Stimulated activated CD8-positive, alpha-beta memory T cell treated with anti-CD3 and anti-CD28 coated beads, Interleukin-4, amount 100 ng/mL, for 24 hours (primary cell): ENCODE results near the gene TCERG1L.
"Not testable (repeated sequence)": the region's sequence is repeated elsewhere in the genome, so short reads cannot be mapped to it uniquely, and the experiment has no call there.

ENCODE experiments used
- DNase-seq: peaks from one replicate; pipeline ENCODE4 v3.0.0-alpha.2; 2020; ENCODE audit warnings: low read depth

Gene TCERG1L

DNA sequence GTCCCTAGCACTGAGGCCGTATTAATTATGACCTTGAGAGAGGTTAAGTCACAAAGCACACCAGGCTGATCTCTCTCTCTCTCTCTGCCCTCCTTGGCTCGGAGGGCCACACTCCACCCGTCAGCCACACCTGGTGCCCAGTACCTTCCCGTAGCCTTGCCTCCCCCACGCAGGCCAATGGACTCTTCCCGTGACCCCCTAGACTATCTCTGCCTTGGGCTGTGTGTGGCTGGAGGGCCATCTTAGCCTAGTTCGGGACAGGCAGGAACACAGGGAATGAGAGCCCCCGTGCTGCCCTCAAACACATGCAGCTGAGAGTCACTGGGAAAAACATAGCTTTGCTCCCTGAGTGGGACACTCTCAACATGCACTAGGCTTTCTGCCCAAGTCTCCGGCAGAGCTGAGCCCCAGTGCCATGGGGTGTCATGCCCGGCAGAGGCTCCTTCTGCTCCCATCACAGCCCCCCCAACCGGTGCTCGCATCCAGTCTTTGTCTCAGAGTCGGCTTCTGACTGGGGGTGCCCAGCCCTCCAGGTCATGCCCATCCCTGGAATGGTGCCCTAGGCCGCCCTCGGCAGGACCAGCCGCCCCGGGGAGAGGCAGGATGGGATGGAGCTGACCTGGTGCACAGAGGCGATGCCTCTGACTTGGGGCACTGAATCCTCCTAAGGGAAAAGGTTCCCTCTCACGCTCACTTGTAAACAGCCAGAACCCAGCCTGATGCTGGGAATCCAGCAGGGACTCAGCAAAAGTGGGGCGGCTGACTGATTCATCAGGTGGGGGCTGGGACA, 63.0 kb downstream of the TCERG1L start:
- no peak for DNase-seq

DNA sequence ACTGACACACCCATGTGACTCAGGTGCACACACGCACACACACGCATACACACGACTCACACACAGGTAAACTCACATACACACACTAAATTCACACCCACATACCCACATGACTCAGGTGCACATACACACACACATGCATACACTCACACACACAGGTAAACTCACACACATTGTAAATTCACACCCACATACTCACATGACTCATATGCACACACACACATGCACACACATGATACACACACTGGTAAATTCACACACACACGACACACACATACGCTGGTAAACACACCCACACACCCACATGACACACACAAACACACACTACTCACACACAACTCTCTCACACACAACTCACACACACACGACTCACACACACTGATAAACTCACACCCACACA, 63.6 kb downstream of the TCERG1L start:
- no peak for DNase-seq

DNA sequence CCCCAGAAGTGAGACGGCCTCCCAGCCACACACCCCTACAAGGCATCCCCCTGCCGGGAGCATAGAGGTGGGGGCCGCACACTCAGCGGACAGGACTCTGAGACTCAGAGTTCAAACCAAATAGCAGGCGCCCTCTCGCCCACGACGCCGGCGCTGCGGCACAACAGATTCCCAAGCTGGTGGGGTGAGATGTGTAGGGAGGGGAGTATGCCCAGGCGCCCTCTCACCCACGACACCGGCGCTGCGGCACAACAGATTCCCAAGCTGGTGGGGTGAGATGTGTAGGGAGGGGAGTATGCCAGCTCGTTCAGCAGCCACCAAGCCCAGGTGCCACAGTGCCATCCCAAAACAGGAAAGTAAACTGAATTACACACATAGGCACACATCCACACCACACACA, 64.7 kb downstream of the TCERG1L start:
- DNase-seq: no peak

DNA sequence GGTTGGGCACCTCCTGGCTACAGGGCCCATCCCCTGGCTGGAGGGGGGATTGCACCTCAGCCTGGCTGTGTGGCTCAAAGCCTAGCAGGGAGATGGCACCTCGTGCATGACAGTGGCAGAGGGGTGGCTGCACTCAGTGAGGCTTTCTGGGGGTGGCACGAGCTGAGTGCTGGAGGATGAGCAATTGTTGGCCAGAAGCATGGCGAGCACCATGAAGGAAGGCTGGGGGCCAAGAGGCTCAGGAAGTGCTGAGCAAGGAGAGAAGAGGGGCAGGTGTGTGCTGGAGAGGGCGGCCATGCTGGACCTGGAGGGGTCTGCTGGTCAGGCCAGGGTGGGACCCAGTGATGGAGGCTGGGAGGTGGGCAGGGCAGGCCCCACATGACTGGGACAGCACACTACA, 65.4 kb downstream of the TCERG1L start:
- DNase-seq: no peak

DNA sequence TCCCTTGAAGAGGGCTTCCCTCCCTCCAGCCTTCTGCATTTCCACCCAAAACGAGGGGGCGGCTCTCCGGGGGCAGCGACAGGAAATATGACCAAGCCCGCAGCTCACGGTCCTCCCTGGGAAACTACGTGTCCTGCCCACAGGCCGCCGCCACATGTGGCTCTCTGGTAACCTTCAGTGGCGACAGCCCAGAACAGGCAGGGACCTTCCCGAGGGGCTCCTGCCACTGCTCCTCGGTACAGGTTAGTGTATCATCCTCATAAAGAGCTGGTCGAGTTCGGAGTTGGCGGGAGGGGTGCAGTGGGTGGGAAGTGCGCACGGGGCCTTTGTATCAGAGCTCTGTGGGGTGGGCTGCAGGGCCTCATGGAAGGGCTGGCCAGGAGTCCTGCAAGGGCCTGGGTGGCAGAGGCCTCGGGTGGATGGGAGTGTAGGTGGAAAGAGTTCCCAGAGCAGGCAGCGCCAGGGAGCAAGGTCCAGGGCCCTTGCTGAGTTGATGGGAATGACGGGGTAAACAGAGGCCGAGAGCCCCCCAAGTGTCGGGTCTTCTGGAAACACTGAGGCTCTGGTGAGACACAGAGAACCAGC, 66.0 kb downstream of the TCERG1L start:
- DNase-seq: no peak

DNA sequence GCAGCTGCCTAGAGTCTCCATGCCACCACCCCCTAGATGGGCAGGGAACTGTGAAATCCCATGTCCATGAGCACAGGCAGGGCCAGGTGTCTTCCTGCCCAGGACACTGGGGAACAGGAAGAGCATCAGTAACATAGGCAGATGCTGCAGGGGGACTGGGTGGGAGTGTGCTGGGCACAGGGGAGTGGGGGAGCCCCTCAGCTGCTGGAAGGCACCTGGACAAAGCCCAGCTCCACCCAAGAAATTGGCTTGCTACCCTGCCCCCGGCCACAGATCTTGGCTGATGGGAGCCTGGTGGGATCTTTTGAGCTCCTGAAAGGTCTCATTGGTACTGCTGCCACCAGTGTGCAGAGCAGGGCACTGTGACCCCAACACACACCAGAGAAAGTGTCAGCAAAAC, 66.7 kb downstream of the TCERG1L start:
- DNase-seq: no peak

DNA sequence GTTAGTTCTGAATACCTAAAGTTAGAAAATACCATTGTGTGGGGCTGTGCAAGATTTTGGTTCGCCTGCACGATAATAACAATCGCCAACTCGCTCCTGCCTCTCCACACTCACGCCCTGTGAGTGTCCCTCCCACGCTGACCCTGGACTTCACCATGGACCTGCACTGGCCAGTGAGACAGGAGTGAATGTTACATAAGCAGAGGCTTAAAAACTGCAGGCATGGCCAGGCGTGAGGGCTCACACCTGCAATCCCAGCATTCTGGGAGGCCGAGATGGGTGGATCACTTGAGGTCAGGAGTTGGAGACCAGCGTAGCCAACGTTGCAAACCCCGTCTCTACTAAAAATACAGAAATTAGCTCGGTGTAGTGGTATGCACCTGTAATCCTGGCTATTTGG, 68.4 kb downstream of the TCERG1L start:
- no peak for DNase-seq

DNA sequence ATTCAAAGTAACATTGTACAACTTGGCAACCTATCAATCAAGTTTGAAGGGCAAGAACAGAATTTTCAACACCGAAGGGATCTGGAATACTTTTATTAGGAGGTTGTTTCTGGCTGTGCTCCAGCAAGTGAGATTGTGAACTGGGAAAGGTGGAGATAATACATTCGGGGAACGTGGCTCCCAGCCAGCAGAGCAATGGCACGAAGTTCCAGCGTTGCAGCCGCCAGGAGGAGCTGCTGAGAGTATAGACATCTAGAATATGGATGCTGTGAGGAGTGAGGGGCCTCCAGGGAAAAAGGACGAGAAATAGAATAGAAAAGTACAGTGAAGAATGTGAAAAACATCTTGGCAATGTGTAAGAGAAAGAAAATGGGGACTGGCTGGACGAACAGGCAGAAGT, 69.5 kb downstream of the TCERG1L start:
- DNase-seq: no peak

DNA sequence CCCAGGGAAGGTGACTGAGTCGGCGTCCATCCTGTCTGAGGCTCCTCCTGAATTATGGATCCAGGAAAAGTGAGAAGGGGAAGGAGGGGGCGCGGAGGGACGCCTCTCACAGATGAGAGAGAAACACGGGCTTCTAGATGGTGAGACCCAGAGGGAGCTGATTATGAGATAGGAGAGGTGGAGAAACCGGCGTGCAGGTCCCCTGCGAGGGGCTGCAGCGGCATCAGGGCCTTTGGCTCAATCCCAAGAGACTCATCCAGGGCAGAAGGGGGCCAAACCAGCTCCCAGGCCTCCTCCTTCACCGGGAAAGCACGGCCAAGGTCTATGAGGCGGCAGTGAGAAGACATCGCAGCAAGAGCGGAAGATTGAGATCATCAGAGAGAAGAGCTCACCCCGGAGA, 70.8 kb downstream of the TCERG1L start:
- DNase-seq: no peak

DNA sequence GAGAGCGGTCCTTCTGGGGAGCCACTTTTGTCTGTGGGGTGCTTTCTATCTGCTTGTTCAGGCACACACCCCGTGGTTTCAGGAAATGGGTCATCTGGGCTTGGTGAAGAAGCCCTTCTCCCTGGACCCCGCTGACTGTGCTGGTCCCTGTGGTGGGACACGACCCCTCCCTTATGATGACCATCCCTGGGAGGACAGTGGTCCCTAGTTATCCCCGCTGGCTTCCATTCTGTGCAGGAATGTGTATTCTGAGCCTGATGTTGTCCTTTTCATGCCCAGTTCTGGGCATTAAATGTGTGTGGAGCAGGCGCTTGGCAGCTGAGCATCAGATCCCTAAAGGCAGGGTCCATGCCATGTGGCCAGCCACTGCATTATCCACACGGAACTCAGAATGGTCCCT, 71.6 kb downstream of the TCERG1L start:
- no peak for DNase-seq

DNA sequence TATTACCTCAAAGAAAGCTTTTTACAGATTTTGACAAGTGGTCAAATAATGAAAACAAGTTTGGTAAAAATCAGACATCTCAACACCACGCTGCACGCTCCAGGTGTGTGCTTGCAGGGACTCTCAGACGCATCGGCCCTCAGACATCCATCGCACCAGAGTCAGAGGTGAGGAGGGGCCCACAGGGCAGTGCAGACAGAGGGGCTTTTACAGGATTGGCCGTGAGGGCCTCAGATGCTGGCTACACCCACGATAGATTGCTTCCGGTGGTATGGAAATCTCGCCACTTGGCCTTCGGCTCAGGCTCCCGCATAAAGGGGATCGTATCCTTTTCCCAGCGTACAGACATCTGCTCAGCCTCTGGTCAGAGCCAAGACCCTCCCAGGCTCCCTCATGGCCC, 72.1 kb downstream of the TCERG1L start:
- no peak for DNase-seq

DNA sequence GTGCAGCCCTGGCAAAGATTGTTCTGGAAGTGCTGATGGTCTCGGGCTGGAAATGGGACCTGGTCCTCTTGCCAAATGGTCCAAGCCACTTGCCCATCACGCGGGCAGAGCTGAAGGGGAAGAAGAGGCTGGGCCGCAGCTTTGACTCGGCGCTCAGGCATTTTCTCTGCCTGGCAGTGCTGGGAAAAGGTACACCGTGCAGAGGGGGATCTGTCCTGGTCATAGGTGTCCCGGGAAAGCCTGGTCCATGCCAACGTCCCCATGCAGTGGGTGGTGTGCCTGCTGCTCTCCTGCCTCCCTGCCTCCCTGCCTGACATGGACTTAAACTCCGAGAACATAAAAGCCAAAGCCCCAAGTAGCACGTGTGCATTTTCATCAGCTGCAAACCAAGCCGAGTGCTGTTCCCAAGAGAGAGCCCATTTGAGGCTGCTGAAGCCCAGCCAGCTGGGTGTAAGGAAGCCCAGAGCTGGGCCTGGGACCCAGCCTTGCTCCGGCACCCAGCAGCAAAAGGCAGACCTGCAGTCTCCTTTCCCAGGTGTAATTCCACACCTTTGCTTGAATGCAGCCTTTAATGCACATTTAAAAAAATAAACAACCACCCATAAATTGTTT, 72.7 kb downstream of the TCERG1L start:
- no peak for DNase-seq

DNA sequence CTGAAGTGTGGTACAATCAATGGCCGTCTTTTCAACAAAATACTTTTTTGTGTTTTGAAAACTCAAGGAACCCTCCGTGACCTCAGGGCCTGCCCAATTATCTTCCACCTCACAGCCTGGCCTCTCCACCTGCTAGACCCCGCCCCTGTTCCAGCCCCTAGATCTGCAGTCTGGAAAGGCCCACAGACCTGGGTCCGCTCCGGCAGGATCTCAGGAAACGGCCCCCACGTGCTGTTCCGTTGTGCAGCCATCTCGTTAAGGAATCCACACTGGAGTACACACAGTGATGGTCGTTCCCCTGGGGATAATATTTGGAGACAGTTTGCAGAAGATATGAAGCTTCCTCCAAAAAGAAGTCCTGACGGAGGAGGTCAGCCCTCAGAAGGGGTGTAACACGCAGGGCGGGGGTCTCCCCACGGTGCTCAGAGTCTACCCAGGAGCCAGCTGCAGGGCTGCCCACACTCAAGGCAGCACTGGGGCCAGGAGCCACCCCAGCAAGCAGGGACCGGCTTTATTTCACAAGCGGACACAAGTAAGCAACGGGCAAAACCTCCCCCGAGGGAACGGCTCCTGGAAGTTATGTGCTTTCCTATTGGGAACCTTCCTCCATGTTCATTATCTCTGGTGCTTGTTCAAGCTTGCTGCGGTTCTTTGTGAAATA, 73.4 kb downstream of the TCERG1L start:
- DNase-seq: no peak

DNA sequence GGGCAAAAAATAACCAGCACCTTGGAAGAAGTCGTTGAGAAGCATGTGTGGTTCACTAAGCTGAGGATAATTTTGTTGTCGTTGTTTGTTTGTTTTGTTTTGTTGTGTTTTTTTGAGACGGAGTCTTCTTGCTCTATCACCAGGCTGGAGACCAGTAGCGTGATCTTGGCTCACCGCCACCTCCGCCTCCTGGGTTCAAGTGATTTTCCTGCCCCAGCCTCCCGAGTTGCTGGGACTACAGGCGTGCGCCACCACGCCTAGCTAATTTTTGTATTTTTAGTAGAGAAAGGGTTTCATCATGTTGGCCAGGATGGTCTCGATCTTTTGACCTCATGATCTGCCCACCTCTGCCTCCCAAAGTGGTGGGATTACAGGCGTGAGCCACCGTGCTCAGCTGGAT, 76.9 kb downstream of the TCERG1L start:
- DNase-seq: not testable (repeated sequence)

DNA sequence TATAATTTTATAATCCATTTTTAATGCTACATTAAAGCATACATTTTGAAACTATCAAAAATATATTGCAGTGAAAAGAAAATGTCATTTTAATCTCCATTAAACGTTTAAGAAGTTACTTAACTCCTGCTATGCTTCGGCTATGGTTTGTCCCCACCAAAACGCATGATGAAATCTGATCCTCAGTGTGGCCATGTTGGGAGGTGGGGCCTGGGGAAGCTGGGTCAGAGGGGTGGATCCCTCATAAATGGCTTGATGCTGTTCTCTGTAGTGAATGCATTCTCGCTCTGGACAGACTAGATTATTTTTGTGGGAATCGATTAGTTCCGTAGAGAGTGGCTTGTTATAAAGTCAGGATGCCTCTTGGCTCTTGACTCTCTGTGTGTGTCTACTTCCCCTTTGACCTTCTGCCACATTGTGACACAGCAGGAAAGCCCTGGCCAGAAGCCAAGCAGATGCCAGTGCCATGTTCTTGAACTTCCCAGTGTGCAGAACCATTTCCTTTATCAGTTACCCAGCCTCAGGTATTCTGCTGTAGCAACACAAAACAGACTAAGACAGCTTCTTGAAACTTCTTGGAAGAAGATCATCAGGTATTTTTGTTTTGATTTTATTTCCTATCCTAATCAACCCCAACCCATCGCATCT, 77.8 kb downstream of the TCERG1L start:
- DNase-seq: no peak

DNA sequence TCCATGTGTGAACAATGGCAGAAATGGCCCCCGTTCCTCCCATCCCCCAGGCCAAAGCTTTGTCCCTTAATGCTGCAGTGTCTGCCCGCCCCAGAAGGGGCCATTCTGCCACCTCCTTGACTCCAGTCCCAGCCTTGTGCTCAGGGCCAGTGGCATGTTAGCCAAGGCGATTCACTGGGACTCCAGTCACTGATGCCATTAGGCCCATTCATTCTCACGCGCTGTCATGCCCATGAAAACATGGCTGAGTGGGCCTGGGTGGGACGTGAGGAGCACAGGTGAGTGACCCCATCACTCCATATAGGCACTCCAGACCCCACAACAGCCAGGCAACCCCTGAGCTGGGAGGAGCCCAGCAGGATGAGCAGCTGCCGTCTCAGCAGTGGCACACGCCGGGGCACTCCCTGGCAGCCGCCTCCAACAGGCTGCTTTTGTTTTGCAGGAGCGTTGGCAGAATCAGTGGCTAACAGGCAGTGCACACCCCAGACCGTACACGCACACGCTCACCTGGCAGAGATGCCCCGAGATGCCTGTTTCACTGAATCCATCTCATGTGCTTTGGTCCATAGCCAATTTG, 79.5 kb downstream of the TCERG1L start:
- DNase-seq: no peak

DNA sequence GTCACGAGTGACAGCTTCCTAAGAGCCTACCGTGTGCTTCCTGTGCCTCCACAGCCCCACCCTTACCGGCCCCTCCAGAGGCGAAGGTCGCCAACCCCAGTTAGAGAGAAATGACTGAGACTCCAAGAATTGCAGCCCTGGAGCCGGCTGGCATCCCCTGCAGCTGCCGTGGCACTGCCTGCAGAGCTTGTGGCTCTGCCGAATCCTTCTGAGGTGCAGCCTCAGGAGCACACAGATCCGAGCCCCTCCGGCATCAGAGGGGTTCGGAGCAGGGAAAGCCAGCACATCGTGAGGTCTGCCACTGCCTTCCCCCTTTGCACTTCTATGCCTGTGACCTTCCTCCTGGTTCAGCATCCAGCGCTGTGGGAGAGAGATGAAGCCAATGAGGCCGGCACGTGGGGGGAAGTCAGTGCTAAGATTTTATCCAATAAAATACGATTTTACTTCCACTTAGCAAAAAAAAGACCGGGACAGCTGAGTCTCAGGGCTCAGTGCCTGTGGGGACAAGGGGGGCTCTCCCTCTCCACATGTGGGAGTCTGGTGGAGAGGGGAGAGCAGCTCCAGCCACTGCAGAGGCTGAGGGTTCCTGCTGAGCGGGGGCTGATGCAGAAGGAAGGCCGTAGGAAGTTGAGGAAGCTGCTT, 80.1 kb downstream of the TCERG1L start:
- no peak for DNase-seq

DNA sequence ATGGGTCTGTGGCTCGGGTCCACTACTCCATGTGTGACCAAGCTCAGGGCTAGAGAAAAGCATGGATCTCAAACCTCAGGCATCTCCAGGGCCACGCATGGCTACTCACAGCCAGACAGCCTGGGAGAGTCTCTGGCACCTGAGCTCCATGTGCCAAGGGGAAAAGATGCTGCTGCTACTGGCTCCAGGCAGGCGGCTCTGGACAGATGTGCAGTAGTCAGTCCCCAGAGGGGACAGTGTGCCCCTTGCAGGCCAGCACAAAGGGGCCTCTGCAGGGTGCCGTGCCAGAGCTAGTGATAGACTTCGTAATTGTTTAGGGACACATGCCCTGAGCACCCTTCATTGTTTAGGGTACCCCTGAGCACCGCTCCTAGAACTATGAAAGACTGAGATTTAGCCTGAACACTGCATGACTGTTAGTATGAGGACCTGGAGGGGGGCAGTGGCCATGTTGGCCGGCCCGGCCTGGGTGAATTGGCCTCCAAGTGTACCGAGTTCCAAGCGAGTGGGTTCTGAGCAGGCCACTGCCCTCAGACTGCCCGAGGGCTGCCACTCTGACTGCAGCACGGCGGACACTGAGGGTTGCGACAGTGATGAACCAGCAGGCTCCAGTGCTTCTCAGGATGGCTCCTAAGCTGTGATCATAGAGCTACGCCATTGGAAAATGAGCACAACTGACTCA, 80.7 kb downstream of the TCERG1L start:
- DNase-seq: no peak

DNA sequence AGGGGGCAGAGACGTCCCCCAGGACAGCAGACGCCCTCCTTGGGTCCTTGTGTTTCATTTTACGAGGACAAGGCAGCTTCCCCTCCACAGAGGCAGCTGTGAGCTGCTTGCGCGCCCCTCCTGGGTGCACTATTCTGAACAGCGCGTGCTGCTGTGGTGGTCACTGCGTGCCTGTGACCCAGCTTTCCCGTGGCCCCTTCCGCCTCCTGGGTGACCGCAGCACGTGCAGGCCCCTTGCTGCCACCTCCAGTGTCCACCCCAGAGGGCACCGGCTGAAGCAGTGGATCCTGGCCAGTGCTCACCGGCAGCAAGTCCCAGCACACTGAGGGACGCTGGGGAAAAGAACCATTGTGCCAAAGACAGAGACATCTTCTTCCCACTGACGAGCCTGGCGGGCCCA, 81.4 kb downstream of the TCERG1L start:
- no peak for DNase-seq

DNA sequence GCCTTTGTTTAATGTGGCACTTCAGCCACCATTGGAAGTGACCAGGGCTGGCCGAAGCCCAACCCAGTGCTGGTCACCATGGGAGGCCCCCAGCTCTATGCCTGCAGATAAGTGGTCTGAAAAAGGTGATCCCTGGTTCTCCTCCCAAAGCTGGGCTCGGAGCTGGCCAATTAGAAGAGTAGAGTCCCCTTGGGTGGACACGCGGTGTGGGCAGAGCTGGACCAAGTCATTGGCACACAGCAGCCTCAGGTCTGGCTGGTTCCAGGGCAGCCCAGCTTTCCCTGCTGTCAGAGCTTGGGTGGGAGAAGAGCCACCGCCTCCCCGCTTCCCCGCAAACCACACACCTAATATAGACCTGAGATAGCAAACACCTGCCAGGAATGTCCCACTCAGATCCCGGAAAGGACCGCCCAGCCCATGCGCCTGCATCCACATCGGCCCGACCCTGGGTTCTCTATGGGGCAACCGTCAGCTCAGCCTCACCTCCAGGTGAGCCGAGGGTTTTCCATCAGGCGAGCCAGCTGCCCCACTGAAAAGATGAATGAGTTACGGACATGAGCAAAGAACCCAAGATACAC, 84.3 kb downstream of the TCERG1L start:
- DNase-seq: no peak
